ENCODE measurements around the gene PRDM12. TPM values are rescaled to one million over a fixed set of nuclear protein-coding genes. Genes with fewer than 3 reads are reported as not detected.

PRDM12 gene
- total RNA-seq, 1 donor from 2014 or later: not detected

- H3K9ac ChIP-seq (ENCODE audit: low read depth in 1 of 3, low read length in 3 of 3): no peak overlapping the region
- peaks cover 11 to 17% (median 14%) of the 10 kb centered on the region in 3 donors for H3K4me1 ChIP-seq (ENCODE audit: control insufficient read depth in 3 of 3, insufficient read depth in 3 of 3, low read length in 3 of 3)
- H3K36me3 ChIP-seq (ENCODE audit: control insufficient read depth in 3 of 3, insufficient read depth in 3 of 3, low read length in 3 of 3): peaks cover 28 to 46% (median 33%) of the 10 kb centered on the region in 3 donors
These were observed 31.8 kb downstream of the PRDM12 start for GRCh38 chr9:130696139-130696650.

DNA sequence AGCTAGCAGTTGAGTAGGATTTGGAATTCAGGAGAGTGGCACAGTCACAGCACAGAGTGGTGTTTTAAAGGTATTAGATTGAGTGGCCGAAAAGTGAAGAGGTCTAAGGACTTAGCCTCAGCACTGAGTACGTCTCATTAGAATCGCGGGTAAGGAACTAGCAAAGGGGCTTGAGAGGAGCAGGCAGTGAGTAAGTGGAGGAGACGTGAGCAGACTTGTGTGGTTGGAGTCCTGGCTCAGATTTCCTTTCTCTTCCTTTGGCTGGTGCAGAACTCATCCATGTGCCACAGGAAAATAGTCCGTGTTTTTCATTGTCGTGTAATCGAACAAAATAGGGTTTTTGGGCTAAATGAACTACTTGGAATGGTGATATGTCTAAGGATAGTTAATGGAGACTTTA is 32.6 kb downstream of the PRDM12 start:
- Histone ChIP-seq H3K27me3 (ENCODE audit: control insufficient read depth in 3 of 3, insufficient read depth in 3 of 3, low read length in 3 of 3) (no peaks in the 10 kb centered on the region), H3K4me3 (ENCODE audit: low read length in 3 of 3) (no peak overlapping the region), H3K4me1 (ENCODE audit: control insufficient read depth in 3 of 3, insufficient read depth in 3 of 3, low read length in 3 of 3) (peaks cover 11 to 17% (median 14%) of the 10 kb centered on the region in 3 donors), H3K9ac (ENCODE audit: low read depth in 1 of 3, low read length in 3 of 3) (no peak overlapping the region), H3K9me3 (ENCODE audit: control insufficient read depth in 3 of 3, low read length in 3 of 3) (no peaks in the 10 kb centered on the region), H3K36me3 (ENCODE audit: control insufficient read depth in 3 of 3, insufficient read depth in 3 of 3, low read length in 3 of 3) (peaks cover 35 to 51% (median 40%) of the 10 kb centered on the region in 3 donors), H3K27ac (ENCODE audit: low read depth, low read length) (no peak overlapping the region)

More at GRCh38 chr9:130696139-130696650, 31.8 kb downstream of the PRDM12 start:
- H3K27me3 ChIP-seq (ENCODE audit: control insufficient read depth in 3 of 3, insufficient read depth in 3 of 3, low read length in 3 of 3): no peaks in the 10 kb centered on the region
- H3K4me3 ChIP-seq (ENCODE audit: low read length in 3 of 3): no peak overlapping the region
- H3K27ac ChIP-seq (ENCODE audit: low read depth, low read length): no peak overlapping the region
- no peaks in the 10 kb centered on the region for H3K9me3 ChIP-seq (ENCODE audit: control insufficient read depth in 3 of 3, low read length in 3 of 3)

GRCh38 chr9:130698514-130698913 is 34.1 kb downstream of the PRDM12 start:
- no peak overlapping the region for H3K4me3 ChIP-seq (ENCODE audit: low read length in 3 of 3)
- peaks cover 46 to 63% (median 55%) of the 10 kb centered on the region in 3 donors for H3K36me3 ChIP-seq (ENCODE audit: control insufficient read depth in 3 of 3, insufficient read depth in 3 of 3, low read length in 3 of 3)
- no peak overlapping the region for H3K9ac ChIP-seq (ENCODE audit: low read depth in 1 of 3, low read length in 3 of 3)
- no peaks in the 10 kb centered on the region for H3K27me3 ChIP-seq (ENCODE audit: control insufficient read depth in 3 of 3, insufficient read depth in 3 of 3, low read length in 3 of 3)
- H3K4me1 ChIP-seq (ENCODE audit: control insufficient read depth in 3 of 3, insufficient read depth in 3 of 3, low read length in 3 of 3): peaks cover 9 to 17% (median 14%) of the 10 kb centered on the region in 3 donors
- no peaks in the 10 kb centered on the region for H3K9me3 ChIP-seq (ENCODE audit: control insufficient read depth in 3 of 3, low read length in 3 of 3)
- H3K27ac ChIP-seq (ENCODE audit: low read depth, low read length): no peak overlapping the region

- H3K4me1 ChIP-seq (ENCODE audit: control insufficient read depth in 3 of 3, insufficient read depth in 3 of 3, low read length in 3 of 3): peaks cover 6 to 13% (median 11%) of the 10 kb centered on the region in 3 donors
- no peak overlapping the region for H3K27ac ChIP-seq (ENCODE audit: low read depth, low read length)
- no peak overlapping the region for H3K9ac ChIP-seq (ENCODE audit: low read depth in 1 of 3, low read length in 3 of 3)
- H3K36me3 ChIP-seq (ENCODE audit: control insufficient read depth in 3 of 3, insufficient read depth in 3 of 3, low read length in 3 of 3): peaks cover 50 to 68% (median 60%) of the 10 kb centered on the region in 3 donors
- no peaks in the 10 kb centered on the region for H3K9me3 ChIP-seq (ENCODE audit: control insufficient read depth in 3 of 3, low read length in 3 of 3)
- no peak overlapping the region for H3K4me3 ChIP-seq (ENCODE audit: low read length in 3 of 3)
- no peaks in the 10 kb centered on the region for H3K27me3 ChIP-seq (ENCODE audit: control insufficient read depth in 3 of 3, insufficient read depth in 3 of 3, low read length in 3 of 3)
These were observed 34.7 kb downstream of the PRDM12 start for GRCh38 chr9:130699047-130699446.

- no peaks in the 10 kb centered on the region for H3K9me3 ChIP-seq (ENCODE audit: control insufficient read depth in 3 of 3, low read length in 3 of 3)
- peaks cover 47 to 68% (median 64%) of the 10 kb centered on the region in 3 donors for H3K36me3 ChIP-seq (ENCODE audit: control insufficient read depth in 3 of 3, insufficient read depth in 3 of 3, low read length in 3 of 3)
- no peaks in the 10 kb centered on the region for H3K27me3 ChIP-seq (ENCODE audit: control insufficient read depth in 3 of 3, insufficient read depth in 3 of 3, low read length in 3 of 3)
- no peaks in the 10 kb centered on the region for H3K4me1 ChIP-seq (ENCODE audit: control insufficient read depth in 3 of 3, insufficient read depth in 3 of 3, low read length in 3 of 3)
- H3K27ac ChIP-seq (ENCODE audit: low read depth, low read length): no peak overlapping the region
- H3K4me3 ChIP-seq (ENCODE audit: low read length in 3 of 3): no peak overlapping the region
- peak overlapping the region in 1 of 3 donors; percentile 8 for H3K9ac ChIP-seq (ENCODE audit: low read depth in 1 of 3, low read length in 3 of 3)
These were observed 36.9 kb downstream of the PRDM12 start for GRCh38 chr9:130701059-130702022.

- no peaks in the 10 kb centered on the region for H3K4me1 ChIP-seq (ENCODE audit: control insufficient read depth in 3 of 3, insufficient read depth in 3 of 3, low read length in 3 of 3)
- no peaks in the 10 kb centered on the region for H3K9me3 ChIP-seq (ENCODE audit: control insufficient read depth in 3 of 3, low read length in 3 of 3)
- no peak overlapping the region for H3K9ac ChIP-seq (ENCODE audit: low read depth in 1 of 3, low read length in 3 of 3)
- H3K27ac ChIP-seq (ENCODE audit: low read depth, low read length): no peak overlapping the region
- no peak overlapping the region for H3K4me3 ChIP-seq (ENCODE audit: low read length in 3 of 3)
- H3K36me3 ChIP-seq (ENCODE audit: control insufficient read depth in 3 of 3, insufficient read depth in 3 of 3, low read length in 3 of 3): peaks cover 34 to 50% (median 49%) of the 10 kb centered on the region in 3 donors
- H3K27me3 ChIP-seq (ENCODE audit: control insufficient read depth in 3 of 3, insufficient read depth in 3 of 3, low read length in 3 of 3): no peaks in the 10 kb centered on the region
These were observed 39.1 kb downstream of the PRDM12 start for GRCh38 chr9:130703501-130703900.

DNA sequence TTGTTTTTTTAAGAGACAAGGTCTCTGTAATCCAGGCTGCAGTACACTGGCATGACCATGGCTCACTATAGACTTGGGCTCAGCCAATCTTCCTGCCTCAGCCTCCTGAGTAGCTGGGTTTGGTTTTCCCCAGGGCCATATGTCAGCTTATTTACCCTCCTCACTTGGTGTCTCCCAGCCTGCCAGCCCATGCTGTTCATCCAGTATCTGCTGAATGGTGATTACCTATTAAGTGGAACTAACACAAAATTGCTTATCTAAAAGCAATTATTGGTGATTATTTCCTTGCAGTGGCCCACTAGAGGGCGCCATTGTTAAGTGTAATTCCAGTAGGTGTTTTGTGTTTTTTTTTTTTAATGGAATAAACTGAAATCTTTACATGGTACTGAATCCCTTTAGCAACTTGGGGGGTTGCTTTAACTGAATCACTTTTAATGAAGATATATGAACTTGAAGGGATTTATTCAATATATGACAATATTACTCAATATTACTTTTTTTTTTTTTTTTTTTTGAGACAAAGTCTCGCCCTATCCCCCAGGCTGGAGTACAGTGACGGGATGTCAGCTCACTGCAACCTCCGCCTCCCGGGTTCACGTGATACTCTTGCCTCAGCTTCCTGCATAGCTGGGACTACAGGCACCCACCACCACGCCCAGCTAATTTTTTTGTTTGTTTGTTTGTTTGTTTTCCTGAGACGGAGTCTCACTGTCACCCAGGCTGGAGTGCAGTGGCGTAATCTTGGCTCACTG is 43.0 kb downstream of the PRDM12 start:
- no peaks in the 10 kb centered on the region for H3K4me1 ChIP-seq (ENCODE audit: control insufficient read depth in 3 of 3, insufficient read depth in 3 of 3, low read length in 3 of 3)
- peaks cover 12 to 23% (median 20%) of the 10 kb centered on the region in 3 donors for H3K36me3 ChIP-seq (ENCODE audit: control insufficient read depth in 3 of 3, insufficient read depth in 3 of 3, low read length in 3 of 3)
- H3K4me3 ChIP-seq (ENCODE audit: low read length in 3 of 3): no peak overlapping the region
- H3K9ac ChIP-seq (ENCODE audit: low read depth in 1 of 3, low read length in 3 of 3): no peak overlapping the region
- H3K27ac ChIP-seq (ENCODE audit: low read depth, low read length): no peak overlapping the region
- H3K9me3 ChIP-seq (ENCODE audit: control insufficient read depth in 3 of 3, low read length in 3 of 3): no peaks in the 10 kb centered on the region
- H3K27me3 ChIP-seq (ENCODE audit: control insufficient read depth in 3 of 3, insufficient read depth in 3 of 3, low read length in 3 of 3): no peaks in the 10 kb centered on the region

- no peaks in the 10 kb centered on the region for H3K27me3 ChIP-seq (ENCODE audit: control insufficient read depth in 3 of 3, insufficient read depth in 3 of 3, low read length in 3 of 3)
- no peaks in the 10 kb centered on the region for H3K9me3 ChIP-seq (ENCODE audit: control insufficient read depth in 3 of 3, low read length in 3 of 3)
- no peak overlapping the region for H3K4me3 ChIP-seq (ENCODE audit: low read length in 3 of 3)
- no peak overlapping the region for H3K27ac ChIP-seq (ENCODE audit: low read depth, low read length)
- H3K36me3 ChIP-seq (ENCODE audit: control insufficient read depth in 3 of 3, insufficient read depth in 3 of 3, low read length in 3 of 3): no peaks in the 10 kb centered on the region
- no peak overlapping the region for H3K9ac ChIP-seq (ENCODE audit: low read depth in 1 of 3, low read length in 3 of 3)
- H3K4me1 ChIP-seq (ENCODE audit: control insufficient read depth in 3 of 3, insufficient read depth in 3 of 3, low read length in 3 of 3): peaks cover 4 to 16% (median 11%) of the 10 kb centered on the region in 3 donors
These were observed 46.5 kb downstream of the PRDM12 start for GRCh38 chr9:130710822-130711352.

GRCh38 chr9:130711469-130711868 is 47.1 kb downstream of the PRDM12 start:
- no peaks in the 10 kb centered on the region for H3K36me3 ChIP-seq (ENCODE audit: control insufficient read depth in 3 of 3, insufficient read depth in 3 of 3, low read length in 3 of 3)
- no peak overlapping the region for H3K9ac ChIP-seq (ENCODE audit: low read depth in 1 of 3, low read length in 3 of 3)

More at GRCh38 chr9:130711469-130711868, 47.1 kb downstream of the PRDM12 start:
- no peaks in the 10 kb centered on the region for H3K9me3 ChIP-seq (ENCODE audit: control insufficient read depth in 3 of 3, low read length in 3 of 3)
- H3K4me3 ChIP-seq (ENCODE audit: low read length in 3 of 3): no peak overlapping the region
- H3K27me3 ChIP-seq (ENCODE audit: control insufficient read depth in 3 of 3, insufficient read depth in 3 of 3, low read length in 3 of 3): no peaks in the 10 kb centered on the region
- H3K4me1 ChIP-seq (ENCODE audit: control insufficient read depth in 3 of 3, insufficient read depth in 3 of 3, low read length in 3 of 3): peaks cover 4 to 19% (median 11%) of the 10 kb centered on the region in 3 donors
- H3K27ac ChIP-seq (ENCODE audit: low read depth, low read length): no peak overlapping the region
